ENCODE measurements around the gene TMEM92.
"Not testable (repeated sequence)": the region's sequence is repeated elsewhere in the genome, so short reads cannot be mapped to it uniquely, and the experiment has no call there.

TMEM92 gene

DNA sequence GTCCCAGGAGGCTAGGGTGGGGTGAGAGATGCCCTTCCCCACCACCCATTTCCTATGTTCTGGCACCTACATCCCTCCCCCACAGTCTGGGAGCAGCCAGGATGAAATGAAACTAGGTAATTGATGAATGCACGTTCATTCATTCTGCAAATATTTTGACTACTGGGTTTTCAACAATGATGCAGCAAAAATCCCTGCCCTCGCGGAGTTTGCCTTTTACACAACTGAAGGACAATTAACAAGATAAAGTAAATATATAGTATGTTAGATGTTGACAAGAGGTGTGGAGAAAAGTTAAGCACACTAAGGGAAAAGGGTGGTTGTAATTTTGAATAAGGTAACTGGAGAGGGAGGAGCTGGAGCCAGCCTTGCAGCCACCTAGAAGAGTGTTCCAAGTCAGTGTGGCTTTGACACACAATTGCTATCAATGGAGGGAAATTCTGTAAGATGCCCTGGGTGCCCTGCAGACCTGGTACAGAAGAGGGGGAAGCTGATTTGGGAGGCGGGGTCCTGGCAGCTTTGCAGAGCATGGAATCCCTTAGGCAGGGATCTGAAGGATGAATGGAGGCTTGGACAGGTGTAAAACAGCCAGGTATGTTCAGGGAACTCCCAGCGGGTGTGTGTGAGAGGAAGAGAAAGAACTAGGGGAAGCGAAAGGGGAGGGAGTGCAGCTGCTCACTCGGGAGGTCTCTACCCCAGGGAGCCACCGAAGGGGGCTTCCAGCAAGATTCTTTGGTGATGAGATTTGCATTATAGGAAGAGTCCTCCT, 2.5 kb downstream of the TMEM92 start:
- no peak for DNase-seq (ENCODE audit: low spot score)

DNA sequence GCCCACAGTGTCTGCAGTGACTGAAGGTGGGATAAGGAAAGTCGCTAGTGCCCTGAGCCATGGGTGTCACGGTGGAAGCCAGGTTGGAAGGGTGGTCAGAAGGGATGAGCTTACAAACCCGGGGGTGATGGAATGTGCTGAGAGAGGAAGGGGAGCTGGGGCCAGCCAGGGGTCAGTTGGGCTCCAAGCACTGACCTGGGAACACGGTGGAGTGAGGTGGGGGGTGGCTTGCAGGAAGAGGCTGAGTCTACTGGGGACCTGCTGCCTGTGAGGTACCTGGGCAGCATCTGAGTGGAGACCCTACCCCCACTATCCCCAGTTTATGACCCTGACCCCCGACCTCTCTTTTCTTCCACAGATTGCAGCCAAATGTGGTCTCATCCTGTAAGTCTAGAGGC, 3.1 kb downstream of the TMEM92 start:
- no peak for DNase-seq (ENCODE audit: low spot score)

DNA sequence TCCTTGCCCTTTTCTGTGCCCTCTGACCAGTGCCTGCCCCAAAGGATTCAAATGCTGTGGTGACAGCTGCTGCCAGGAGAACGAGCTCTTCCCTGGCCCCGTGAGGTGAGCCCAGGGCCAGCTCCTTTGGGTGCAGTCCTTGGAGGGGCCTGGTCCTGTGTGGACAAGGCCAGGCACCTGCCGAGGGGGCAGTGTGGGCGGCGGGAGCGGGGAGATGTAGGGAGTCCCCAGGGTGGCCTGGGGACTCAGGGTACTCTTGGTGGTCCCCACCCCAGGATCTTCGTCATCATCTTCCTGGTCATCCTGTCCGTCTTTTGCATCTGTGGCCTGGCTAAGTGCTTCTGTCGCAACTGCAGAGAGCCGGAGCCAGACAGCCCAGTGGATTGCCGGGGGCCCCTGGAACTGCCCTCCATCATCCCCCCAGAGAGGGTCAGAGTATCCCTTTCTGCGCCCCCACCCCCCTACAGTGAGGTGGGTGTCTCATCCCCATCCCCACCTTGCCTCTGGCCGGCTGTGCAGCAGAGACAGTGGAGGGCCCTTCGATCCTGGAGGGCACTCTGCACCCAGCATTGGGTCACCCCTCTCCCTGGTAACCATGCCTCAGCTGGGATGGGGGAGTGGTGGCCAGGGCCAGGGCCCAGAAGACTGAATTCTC, 4.4 kb downstream of the TMEM92 start:
- no peak for DNase-seq (ENCODE audit: low spot score)

DNA sequence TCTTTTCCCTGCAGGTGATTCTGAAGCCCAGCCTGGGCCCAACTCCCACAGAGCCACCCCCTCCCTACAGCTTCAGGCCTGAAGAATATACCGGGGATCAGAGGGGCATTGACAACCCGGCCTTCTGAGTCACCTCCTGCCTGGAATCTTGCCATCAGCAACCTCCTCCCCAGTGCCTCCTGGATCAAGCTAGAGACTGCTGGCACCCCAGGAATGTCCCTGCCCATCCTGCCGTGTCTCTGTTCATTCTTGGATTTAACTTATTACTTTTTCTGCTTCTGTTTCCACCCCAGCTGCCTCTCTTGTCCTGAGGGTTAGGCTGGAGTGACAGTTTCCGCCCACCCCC, 4.9 kb downstream of the TMEM92 start:
- no peak for DNase-seq (ENCODE audit: low spot score)

DNA sequence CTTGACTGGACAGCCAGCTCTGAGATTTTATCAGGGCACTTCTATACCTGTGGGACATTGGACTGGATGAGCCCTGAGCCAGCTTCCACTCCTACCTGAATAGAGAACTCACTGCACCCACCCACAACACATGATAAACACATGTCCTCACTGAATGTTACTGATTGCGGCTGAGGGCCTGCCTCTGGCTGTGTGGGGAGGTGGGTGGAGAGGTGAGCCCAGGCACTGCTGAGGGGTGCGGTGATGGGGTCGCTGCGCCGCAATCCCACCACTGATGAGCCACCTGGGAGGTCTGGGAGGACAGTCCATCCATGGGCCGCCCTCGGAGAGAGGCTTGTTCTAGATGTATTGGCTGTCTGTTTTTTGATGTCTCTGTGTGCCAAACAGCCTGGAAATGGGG, 5.4 kb downstream of the TMEM92 start:
- DNase-seq (ENCODE audit: low spot score), result no peak

DNA sequence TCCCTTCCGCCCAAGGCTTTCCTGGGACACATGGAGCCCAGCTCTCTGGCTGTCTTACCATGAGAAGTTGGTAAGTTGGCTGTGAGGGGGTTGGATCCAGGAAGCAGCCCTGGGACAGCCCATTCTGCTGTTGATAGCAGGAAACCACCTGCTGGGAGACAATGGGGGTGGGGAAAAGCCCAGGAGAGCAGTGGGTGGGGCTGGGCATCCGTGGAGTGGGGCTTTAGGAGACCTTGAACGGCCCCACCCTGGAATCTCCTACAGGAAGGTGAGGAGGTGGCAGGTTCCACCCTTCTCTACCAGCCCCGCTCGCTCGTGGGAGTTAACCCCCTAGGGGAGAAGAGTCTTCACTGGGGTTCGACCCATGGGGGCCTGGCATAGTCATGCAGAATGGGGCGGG, 5.8 kb downstream of the TMEM92 start:
- DNase-seq (ENCODE audit: low spot score), result no peak

DNA sequence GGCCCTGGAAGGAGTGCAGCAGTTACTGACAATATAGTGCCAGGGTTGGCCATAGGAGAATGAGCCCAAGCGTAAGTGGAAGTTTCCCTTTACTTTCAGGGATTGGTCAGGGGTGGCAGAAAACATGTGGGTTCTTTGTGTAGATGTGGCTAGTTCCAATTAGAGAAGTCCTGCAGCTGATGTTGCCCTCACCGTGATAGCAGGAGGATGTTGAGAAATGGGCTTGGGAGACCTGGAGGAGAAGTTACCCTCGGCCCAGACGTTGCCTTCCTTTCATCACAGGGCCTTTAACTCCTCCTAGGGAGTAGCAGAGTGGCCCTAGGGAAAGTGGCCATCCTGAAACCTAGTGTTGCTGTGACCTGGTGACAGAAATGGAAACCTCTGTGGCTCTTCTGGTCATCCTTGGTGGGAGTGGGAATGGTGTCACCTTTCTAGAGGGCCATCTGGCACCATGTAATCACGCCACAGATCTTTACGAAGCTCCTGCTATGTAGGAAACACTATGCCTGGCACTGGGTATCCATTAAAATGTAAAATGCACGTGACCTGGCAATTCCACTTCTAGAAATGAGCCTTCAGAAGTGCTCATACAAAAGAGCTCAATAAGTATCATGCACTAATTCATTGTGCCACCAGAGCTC, 6.7 kb downstream of the TMEM92 start:
- no peak for DNase-seq (ENCODE audit: low spot score)

DNA sequence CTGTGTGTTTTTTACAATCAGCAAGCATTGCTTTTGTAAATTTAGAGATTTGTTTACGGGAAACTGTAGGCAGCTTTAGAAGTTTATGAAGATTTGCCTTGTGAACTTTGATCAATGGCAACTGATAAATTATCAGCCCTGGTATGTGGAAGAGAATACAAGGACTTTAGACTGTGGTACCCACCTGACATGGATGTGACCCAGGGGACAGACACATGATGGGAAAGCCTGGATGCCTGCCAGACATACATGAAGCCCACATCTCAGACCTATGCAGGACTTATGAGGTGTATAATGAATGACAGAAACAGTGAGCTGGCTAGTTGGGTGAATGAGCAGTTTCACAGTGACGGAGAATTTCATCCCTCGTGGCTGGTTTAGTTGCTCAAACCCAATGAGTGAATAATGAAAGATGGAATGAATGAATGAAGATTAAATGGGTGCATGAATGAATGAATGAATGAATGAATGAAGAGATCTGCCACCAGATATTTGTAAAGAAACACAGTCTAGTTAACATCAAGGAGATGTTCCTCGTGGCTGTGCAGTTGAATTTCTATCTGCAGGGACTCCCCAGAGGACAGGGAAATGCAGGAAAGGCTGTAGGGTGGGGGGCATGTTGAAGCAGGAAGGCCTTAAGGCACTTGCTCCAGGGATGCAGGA, 7.6 kb downstream of the TMEM92 start:
- no peak for DNase-seq (ENCODE audit: low spot score)

DNA sequence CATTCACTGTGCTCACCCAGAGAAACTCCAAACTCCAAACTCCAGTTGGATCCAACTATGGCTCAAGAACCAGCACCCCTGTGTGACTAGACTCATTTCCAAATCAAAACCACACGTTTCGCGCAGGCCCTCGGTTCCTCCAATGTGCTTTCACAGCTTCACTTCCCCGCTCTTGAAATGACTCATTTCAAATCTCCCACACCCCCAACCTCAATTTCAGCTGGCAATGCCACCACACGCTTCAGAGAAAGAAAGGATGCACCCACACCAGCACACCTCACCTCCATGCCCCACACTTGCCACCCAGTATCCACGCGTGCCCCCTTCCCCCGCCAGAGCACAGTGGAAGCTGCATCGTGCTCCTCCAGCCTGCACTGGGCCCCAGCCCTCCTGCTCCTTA, 9.0 kb downstream of the TMEM92 start:
- no peak for DNase-seq (ENCODE audit: low spot score)

DNA sequence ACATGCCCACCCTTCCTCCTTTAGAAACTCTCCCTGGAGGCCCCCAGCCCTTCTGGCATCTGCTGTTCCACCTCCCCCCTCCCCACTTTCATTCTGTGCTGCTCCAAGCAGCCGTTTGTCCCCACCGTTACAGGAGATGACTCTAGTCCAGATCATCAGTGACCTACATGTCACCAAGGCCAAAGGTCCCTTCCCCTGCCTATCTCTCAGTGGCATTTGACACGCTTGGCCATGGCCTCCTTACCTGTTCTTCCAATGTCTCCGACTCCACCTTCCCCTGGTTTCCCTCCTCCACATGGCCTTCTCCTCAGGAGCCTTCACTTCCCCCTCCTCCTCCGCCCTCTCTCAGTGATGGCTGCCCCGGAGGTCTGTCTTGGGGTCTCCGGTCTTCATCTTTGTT, 9.4 kb downstream of the TMEM92 start:
- DNase-seq (ENCODE audit: low spot score), result no peak

DNA sequence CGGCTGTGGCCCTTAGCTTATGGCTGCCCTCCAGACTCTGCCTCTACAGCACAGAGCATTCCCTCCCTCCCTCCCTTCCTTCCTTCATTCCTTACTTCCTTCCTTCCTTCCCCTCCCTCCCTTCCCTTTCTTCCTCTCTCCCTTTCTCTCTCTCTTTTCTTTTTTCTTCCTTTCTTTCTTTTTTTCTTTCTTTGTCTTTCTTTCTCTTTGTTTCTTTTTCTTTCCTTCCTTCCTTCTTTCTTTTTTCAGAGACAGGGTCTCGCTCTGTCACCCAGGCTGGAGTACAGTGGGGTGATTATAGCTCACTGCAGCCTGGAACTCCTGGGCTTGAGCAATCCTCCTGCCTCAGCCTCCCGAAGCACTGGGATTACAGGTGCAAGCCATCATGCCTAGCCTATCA, 11.7 kb downstream of the TMEM92 start:
- no peak for DNase-seq (ENCODE audit: low spot score)

DNA sequence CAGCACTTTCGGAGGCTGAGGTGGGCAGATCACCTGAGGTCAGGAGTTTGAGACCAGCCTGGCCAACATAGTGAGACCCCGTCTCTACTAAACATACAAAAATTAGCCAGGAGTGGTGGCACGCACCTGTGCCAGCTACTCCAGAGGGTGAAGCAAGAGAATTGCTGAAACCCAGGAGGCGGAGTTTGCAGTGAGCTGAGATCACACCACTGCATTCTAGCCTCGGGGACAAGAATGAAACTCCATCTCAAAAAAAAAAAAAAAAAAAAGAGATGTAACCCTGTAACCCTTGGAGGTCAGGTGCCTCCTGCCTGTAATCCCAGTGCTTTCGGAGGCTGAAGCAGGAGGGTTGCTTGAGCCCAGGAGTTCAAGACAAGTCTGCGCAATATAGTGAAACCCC, 13.0 kb downstream of the TMEM92 start:
- DNase-seq (ENCODE audit: low spot score), result not testable (repeated sequence)

DNA sequence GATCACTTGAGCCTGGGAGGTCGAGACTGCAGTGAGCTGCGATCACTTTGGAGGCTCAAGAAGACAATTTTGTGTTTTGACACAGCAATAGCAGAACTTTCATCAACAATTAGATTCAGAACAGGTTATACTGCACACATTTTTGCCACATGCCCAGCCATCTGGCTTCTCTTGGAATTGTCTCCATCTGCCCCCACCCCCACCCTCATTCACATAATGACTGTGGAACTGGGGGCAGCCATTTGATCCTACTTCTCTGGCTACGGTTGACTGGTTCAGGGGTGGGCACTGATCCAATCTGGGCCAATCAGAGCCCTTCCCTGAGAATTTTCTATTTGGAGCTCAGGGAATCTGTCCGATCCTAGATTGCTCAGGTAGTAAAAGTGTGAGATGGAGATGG, 14.0 kb downstream of the TMEM92 start:
- DNase-seq (ENCODE audit: low spot score), result no peak

DNA sequence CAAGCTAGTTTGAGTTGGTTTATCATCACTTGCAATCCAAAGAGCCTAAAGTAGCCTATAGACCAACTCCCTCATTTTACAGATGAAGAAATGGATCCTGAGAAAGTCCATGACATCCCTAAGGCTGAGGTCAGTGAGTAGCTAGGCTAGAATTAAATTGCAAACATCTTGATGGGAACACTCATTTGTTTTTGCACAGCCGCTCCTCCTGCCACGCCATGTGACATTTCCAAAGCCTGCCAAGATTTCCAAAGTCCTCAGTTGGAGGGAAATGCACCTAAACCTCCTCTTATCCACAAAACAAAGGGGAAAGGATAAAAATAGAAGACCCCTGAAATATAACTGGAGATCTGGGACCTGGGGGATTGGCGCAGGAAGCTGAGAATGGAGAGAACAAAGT, 15.0 kb downstream of the TMEM92 start:
- DNase-seq (ENCODE audit: low spot score), result no peak

DNA sequence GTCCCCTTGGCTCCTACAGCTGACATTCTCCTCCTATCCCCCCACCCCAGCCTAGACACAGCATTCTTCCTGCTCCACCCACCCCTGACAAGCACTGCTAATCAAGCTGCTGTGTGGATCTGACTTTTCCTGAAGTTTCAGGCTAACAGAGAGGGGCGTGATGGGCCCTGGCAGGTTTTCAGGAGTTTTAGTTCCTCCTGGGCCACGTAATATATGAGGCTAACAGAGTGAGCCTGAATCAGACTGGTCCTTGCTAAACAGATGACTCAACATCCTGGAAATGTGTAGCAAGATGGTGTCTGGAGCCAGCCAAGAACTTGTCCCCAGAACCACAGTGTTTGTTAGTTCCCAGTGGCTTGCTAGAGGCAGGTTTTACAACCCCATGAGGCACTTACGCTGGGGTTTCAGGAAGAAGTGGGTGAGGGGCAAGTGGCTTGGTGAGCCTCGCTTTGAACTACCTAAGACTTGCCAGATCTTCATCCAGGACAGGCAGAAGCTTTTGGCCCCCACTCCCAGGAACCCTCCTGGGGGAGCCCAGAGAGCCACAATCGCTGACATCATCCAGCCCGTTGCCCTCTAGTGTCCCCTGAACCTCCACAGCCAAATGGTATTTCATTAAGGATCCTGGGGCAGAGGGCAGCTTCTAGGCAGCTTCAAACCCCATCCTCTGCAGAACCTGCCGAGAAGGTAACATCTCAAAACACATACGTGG, 15.9 kb downstream of the TMEM92 start:
- DNase-seq (ENCODE audit: low spot score), result peak; percentile 78

DNA sequence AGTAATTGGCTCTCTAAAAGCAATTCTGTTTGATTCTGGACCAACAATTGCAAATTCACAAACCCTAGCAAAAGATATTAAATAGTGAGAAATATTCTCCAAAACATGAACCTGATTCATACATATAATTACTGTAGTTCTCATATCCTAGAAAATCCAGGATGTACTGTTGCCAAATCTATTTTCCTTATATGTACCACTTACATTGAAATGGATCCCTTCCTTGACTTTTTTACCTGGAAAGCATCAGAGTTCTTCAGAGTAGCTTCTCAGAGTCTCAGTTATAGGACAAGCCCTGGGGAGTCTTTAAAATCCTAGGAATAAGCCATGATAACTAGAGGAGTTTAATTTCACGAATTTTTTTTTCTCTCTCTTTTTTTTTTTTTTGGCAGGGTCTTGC, 16.7 kb downstream of the TMEM92 start:
- DNase-seq (ENCODE audit: low spot score), result no peak

DNA sequence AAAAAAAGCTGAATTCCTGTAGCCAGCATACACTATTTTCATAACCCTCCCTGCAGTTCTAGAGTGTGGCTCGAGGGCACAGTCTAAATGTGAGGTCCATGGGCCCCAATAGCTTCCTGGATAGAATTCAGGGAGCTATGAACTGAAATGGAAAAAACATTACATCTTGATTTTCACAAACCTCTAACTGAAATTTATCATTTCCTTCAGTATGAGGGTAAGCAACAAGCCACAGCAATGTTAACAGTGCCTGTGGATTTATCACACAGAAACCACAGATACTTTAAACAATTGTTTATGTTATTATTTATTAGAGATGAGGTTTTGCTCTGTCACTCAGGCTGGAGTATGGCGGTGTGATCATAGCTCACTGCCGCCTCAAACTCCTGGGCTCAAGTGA, 18.2 kb downstream of the TMEM92 start:
- DNase-seq (ENCODE audit: low spot score), result no peak

DNA sequence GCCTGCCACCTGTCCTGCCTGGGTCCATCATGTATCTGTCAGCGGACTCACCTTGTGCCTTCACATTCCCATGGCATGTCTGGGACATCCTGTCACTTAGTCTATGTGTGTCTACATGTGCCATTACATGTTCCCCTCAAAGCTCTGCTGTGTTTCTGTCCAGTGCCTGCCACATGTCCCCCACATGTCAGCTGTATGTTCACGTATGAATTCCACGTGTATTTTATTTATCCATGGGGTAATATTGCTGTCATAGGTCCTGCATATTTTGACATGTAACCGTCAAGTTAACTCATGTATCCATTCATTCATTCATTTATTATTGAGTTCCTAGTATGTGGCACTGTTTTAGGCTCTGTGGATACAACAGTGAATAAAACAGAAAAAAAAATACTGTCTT, 20.8 kb downstream of the TMEM92 start:
- DNase-seq (ENCODE audit: low spot score), result no peak

DNA sequence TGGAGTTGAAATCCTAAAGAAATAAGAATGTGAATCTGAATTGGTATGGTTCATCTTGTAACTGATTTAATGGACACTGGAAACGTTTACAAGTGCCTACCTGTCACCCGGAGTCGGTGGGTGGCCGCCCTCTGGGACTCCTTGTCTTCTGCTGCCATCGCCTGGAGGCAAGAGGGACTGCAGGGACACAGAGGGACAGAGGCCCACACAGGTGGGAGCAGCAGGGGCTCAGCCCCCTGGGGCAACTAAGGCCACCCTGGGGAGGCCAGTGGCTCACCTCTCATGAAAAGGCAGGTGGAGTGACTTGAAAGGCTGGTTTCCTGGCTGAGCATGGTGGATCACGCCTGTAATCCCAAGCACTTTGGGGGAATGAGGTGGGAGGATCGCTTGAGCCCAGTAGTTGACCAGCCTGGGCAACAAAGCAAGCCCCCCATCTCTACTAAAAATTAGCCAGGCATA, 23.2 kb downstream of the TMEM92 start:
- DNase-seq (ENCODE audit: low spot score), result peak; percentile 86

DNA sequence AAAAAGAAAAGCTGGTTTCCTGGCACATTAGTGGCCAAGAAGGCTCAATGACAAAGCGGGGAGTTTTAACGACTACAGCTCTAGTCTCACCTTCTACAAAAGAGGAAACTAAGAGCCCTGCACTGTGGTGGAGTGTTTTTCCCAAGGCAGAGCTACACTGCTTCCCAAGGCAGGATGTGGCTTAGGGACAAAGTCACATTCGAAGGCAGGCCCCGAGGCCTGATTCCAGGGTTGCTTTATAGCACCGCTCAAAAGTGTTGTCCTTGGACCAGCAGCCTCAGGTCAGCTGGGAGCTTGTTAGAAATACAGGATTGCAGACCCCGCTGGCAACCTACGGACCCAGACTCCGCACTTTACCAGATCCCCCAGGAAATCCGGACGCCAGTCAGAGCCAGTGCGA, 23.8 kb downstream of the TMEM92 start:
- no peak for DNase-seq (ENCODE audit: low spot score)

DNA sequence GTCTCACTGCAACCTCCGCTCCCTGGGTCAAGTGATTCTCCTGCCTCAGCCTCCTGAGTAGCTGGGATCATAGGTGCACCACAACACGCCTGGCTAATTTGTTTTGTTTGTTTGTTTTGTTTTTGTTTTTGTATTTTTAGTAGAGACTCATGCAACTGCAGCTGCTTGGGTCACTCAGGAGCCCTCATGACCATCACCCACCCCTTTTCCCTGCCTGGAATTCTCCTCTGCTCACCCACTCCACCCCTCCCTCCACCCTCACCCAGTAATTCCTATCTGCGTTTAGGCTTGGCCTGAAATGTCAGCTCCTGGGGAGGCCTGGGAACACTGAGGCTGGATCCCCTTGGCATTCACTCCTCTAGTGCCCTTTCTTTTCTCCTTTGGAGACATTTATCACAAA, 25.5 kb downstream of the TMEM92 start:
- no peak for DNase-seq (ENCODE audit: low spot score)

DNA sequence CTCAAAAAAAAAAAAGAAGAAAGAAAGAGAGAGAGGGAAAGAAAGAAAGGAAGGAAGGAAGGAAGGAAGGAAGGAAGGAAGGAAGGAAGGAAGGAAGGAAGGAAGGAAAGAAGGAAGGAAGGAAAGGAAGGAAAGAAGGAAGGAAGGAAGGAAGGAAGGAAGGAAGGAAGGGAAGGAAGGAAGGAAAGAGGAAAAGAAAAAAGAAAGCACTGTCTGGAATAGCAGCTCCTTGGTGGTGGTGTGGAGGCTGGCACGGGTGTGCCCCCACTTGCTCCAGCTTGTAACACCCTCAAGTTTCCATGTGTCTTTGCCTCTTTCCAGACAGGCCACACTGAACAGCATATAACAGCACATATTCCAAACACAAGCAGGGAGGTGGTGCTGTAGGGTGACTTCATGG, 26.6 kb downstream of the TMEM92 start:
- not testable (repeated sequence) for DNase-seq (ENCODE audit: low spot score)
